8988T (cell line): Measurements from ENCODE around the gene CYSLTR2.

ENCODE experiments used
- DNase-seq: peaks from one replicate; pipeline ENCODE4 v3.0.0; 2011

CYSLTR2 gene

GRCh38 chr13:48749144-48749543, 95.4 kb downstream of the CYSLTR2 start:
- no peak for DNase-seq

GRCh38 chr13:48749699-48750473, 96.2 kb downstream of the CYSLTR2 start:
- peak; percentile 26 for DNase-seq

- DNase-seq = no peak
These were observed 97.1 kb downstream of the CYSLTR2 start for GRCh38 chr13:48750588-48751383.

- DNase-seq = no peak
These were observed 106.9 kb downstream of the CYSLTR2 start for GRCh38 chr13:48760626-48761025.
